CD1c-positive myeloid dendritic cell (primary cell): Measurements from ENCODE around the gene ASAP2.

Experiments
- DNase-seq: peaks from one replicate; pipeline ENCODE4 v3.0.0-alpha.2; 2016; ENCODE audit errors: extremely low spot score

ASAP2 gene

DNA sequence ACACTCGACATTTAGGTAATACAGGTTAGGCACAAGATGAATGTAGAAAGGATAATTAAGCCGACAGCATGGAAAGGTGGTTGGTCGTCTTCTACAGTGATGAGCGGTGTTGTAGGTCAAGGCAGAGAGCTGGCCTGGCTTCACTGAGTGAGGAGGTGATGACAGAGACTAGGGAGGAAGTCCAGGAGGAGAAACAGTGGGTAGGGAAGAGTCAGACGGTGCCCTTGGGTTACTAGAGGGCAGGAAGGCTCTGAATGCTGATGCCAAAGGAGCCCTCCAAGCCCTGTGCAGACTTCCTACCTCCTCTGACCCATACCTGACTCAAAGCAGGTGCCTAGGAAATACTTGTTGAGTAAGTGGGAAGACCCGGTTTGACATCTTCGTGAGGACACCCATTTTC lies 116.0 kb downstream of the ASAP2 start:
- no peak for DNase-seq

DNA sequence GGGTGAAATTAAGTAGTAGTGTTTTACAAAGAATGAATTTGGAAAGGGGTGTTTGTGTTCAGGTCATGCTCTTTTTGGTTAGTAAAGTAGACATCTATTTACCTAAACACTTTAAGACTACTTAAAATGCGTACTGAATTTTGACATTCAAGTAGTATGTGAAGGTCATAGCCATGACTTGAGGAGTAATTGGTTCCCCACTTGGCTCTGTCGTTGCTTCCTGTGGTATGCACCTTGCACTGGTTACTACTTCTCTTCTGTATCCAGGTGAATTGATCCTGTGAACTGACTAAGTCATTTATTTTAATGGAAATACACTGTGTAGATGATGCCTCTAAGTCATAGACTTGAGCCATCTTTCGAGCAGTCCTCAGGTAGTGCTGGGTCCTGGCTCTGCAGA lies 118.8 kb downstream of the ASAP2 start:
- no peak for DNase-seq

DNA sequence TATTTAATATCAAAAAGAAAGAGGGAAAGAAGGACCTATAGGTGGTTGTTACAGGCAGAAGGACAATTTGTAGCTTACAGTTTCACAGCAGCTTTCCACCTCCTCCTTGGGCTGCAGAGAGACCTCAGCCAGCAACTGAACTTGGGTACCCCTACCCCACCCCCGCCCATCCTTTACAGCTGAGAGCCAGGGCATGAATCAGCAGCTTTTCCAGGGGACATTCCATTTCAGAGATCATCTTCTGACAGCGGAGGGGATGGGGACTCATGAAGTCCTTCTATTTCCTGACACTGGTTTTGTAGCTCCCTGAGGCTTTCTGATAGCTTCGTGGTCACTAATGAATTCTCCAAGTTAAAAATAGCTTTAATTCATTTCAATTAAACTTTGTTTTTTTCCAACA lies 120.4 kb downstream of the ASAP2 start:
- DNase-seq: no peak

DNA sequence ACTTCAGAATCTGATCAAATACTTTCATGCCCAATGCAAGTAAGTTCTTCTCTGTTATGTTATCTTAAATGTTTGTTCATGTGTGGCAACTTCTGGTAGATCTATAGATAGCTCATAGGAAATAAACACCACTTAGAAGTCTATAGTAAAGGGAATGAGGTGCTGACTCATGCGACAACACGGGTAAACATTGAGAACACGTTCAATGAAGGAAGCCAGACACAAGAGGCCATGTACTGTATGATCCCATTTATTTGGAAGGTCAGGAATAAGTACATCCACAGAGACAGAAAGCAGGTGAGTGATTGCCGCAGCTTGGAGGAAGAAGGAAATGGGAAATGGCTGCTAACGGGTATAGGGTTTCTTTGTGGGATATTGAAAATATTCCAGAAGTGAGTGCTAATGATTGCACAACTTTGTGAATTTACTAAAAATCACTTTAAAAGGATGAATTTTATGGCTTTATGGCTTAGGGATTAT lies 121.3 kb downstream of the ASAP2 start:
- no peak for DNase-seq

DNA sequence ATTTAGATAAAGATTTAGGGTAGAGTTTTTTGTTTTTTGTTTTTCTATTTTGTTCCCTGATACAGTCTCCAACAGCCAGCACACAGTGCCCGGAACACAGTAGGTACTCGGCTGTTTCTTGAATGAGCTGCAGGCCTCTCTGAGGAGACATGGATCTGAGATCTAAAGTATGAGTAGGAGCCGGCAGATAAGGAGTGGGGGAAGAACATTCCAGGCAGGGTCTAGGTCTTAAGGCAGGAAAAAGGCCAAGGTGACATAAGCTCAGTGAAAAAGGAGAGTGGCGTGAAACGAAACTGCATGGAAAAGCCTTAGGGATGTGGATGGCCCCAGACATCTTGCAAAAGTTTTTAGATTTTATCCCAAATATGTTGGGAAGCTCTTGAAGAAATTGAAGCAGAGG lies 122.3 kb downstream of the ASAP2 start:
- DNase-seq: no peak

DNA sequence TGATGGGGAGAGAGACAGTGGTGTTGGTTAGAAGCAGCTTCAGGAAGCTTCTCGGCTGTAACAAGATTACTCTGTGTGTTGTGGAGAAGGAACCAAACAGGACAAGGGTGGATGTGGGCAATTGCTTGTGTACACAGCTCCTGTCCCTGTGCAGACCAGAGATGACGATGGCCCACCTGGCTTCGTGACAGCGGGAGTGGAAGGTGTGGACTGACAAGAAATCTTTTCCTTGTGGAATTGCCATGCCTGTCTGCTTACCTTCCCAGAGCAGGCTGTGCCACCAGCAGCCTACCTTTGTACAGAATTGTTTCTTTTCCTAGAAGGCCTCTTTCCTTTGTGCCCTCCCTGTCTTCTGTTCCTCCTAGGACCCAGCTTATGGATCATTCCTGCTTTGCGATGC lies 122.9 kb downstream of the ASAP2 start:
- no peak for DNase-seq

DNA sequence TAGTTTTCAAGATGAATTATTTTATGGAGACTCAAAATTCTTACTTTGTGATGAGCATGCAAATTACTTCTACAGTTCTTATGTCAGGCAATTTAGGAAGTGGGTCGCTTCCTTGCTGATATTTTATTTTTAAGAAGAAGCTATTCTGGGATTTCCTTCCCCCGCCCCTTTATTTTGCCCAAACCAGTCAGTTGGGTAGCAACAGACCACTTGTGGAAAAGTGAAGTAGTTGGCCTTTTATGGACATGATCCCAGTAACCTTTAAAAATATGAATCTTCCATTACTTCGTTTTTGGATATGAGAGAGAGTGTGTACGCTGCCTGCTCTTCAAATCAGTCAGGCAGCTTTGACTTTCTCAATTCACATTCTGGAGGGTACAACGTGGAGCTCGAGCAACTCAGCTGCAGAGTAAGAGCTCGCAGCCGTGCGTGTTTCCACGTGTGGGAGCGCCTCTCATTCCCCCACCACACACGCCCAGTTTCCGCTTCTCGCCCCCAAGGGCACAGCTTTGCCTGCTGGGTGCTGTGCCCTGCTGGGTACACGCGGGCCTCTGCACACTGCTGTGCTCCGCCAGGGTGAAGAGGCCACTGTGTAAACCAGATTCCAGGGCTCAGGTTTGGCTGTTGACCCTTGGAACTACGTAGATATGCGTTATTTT lies 124.1 kb downstream of the ASAP2 start:
- DNase-seq: peak; percentile 26

DNA sequence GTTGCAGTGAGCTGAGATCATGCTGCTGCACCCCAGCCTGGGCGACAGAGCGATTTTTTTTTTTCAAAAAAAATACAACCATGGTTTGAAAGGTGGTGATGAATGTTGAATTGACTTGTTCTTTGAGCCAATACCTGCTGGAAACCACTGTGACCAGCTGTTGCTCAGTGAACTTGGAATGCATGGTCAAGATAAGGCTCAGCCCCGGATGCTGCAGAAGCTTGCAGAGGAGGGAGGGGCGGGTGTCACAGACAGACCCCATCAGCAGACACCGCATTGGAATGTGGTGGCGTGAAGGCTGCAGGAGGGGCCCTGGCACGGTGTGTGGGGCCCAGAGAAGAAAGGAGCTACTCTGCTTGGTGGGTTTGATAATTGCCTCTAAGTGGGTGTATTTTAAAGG lies 125.1 kb downstream of the ASAP2 start:
- no peak for DNase-seq

DNA sequence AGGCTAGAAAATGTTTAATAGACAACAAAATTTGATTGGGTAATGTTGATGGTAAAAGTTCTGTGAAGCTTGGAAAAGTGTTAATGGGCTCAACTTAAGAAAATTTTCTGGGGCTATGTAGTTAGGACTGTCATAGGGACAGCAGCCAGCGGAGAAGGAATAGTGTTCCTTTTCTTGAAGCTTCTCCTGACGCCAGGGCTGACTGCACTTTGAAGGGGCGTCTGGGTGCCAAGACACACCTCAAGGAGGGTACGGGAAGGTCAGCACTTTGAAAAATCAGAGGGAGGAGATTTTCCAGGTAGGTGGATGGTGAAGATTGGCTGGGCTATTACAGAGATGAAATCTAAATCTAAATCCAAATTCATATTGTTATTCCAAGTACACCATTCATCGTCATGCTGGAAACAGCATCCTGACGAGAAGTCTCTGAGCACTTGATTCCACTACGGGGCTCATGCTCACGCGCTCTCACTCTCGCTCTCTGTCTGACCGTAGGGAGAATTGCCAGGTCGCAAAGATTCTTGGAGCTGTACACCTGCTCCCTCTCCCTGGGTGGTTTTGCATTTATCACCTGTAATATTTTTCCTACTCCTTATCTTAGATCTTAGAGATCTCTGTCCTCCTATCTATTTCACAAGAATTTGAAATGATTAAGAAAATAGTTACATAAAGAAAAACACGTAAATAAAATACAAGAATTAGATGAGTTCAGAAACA lies 125.7 kb downstream of the ASAP2 start:
- no peak for DNase-seq

DNA sequence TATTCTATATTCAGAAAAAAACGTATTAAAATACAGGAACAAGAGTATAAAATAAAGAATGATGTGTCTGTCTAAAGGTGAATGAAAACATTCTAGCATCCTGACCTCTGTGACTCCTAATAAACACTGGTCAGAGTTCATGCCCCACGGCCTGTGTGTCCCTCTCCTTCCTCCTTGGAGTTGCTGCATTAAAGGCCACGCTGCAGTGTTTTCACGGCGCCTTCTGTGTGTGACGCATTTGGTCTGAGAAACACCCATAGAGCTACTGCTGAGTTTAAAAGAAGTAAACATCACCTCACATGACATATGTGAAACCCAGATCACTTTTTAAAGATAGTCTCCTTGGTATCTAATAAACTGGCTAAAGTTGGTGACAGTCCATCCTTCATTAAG lies 126.2 kb downstream of the ASAP2 start:
- DNase-seq: no peak

DNA sequence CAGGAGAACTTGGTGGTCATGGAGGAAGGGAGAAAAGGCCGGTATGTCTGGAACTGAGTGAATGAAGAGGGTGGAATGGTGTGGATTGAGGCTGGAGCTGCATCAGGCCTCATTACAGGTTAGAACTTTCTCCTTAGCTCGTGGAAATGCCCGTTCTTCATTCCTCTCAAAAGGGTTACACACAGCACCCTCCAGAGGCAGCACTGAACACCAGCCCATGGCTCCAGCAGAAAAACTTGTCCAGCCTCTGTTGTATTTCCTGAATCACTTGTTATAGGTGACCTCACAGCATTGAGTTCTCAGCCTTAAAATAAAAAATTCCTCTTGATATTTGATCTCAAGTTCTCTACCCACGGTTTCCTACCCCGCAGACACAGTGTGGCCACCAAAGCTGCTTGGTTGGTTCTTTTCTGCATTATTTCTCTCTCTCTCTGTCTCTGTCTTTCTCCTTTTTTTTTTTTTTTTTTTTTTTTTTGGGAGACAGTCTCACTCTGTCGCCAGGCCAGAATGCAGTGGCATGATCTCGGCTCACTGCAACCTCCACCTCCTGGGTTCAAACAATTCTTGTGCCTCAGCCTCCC lies 127.1 kb downstream of the ASAP2 start:
- DNase-seq: peak; percentile 51

DNA sequence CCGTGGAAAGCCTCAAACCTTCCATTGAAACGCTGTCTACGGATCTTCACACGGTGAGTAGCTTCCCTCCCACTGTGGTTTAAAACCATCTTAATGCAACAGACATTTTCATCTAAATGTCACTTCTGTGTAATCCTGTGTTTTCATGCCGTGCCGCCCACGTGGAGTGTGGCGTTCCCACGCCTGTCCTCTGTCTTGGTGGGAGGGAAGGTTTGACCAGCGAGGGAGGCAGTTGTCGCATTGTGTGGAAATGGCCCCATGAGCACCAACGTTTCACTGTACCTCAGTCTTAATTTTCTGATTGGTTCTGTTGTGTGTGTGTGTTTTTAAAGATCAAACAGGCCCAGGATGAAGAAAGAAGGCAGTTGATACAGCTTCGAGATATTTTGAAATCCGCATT lies 128.1 kb downstream of the ASAP2 start:
- peak; percentile 50 for DNase-seq

DNA sequence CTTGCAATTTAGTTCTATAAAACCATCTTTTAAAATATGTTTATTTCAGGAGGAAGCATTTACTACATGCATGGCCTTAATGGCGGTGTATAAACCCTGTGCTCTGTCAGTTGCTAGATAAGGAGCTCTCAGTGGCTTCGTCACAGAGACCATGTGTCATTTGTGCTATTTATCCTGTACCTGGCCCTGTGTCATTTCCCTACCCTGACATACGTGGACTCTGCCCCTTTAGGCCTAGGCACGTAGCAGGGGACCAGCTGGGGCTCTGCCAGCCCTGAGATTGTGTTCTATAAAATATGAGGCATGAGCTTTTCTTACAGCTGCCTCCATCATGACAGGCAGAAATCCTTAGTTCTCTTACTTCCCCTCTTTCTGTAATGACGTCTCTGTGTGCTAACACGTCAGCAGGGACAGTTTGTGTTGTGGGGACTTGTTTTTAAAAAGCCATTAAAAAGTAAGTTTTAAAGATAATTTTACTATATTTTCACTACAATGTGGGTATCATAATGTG lies 128.8 kb downstream of the ASAP2 start:
- peak; percentile 69 for DNase-seq

DNA sequence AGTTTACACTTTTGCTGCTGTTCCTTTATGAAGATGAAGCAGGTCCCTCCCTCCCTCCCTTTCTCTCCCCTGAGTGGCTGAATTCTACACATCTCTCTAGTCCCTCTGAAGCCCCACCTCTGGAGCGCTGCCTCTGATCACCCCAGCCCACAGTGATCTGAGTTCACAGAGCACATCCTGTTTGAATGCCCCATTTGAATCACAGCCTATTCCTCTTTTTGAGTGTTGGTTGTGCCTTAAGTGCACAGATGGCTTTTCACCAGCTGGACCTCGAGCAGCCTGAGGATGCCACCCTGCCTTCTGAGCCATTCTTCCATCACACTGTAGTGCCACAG lies 129.6 kb downstream of the ASAP2 start:
- peak; percentile 78 for DNase-seq

DNA sequence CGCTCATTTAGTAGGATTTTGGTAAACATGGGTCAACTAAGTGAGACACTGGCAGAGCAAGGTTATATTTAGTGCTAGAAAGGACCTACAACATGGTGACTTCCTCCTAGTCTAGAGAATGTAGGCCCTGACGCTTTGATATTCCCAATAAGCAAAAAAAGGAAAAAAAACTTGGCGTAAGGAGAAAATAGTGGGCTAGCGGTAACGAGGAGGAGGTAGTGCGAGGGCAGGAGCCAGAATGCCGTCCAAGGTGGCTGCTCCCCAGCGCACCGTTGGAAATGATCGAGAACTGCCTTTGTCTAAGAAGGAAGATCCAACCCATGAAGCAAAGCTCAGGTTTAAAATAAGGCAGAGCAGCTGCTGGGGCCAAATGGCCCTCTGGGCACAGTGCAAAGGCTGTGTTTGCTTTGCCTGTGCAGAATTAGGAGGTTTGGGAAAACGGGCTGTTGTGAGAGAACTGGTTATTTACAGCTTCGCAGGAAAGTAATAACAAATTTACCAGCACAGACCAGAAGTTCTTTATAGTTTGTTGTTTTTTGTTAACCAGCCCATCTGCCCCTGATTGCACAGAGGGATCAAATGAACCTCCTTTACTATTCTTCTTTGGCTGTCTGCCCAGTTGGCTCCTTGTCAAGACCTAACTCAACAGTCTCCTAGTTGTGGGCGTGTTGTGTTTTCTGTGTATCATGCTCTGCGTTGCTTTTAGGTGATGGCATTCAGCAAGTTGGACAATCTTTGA lies 130.1 kb downstream of the ASAP2 start:
- no peak for DNase-seq

DNA sequence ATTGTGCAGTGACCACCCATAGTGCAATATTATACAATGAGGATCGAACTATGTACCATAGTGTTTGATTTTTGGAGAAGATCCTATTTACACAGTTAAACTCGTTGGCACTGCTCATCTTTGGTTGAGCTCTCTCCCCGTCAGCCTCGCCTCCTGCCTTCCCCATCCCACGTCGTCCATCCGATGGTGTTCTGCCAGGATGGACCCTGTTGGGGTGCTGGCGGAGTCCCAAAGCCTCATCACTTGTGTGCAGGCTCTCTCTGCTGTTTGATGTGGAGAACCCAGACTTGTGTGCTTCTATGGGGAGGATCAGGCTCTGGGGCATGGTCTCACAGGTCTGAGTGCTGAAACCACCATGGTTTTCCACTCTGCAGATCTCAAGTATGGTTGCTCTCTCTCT lies 131.3 kb downstream of the ASAP2 start:
- DNase-seq: no peak

DNA sequence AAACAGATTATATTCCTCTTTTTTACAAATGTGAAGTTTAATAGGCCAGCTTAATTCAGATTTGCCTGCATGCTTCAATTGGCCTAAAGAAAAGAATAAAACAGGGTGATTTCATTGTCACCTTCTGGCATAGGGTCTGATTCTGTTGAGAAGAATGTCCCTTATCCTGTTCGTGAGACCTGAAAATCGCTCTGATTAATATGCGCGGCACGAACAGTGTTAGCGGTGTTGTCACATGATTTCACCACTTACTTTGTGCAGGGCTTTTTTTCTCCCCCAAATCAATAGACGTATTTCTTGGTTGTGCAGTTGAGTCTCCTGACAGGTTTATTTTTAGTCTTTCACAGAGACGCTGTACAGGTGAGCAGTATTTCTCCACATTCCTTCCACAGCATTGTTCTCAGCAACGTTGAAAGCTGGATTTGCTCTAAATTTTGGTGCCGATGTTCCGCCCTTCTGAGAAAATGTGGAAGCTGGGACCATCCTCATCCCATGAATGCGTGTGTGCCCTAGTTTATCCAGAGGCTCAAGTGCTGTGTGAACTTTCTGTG lies 134.8 kb downstream of the ASAP2 start:
- DNase-seq: no peak

DNA sequence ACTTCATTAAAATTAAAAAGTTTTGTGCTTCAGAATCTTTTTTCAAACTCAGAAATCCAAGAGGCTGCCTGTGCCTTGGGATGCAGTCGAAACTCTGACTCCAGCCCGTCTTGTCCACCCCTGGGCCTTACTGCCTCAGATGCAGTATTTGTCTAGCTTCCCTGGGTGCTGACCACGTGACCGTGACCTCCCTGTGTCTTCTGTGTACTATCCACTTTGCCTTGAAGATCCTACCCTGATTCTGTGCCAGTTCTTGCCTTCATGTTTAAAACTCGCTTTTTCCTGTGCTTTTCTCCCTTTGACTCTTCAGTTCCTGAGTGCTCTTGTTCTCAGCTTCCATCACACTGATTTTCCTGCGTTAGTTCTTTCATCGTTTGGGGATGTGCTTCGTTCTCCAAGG lies 136.0 kb downstream of the ASAP2 start:
- DNase-seq: no peak

DNA sequence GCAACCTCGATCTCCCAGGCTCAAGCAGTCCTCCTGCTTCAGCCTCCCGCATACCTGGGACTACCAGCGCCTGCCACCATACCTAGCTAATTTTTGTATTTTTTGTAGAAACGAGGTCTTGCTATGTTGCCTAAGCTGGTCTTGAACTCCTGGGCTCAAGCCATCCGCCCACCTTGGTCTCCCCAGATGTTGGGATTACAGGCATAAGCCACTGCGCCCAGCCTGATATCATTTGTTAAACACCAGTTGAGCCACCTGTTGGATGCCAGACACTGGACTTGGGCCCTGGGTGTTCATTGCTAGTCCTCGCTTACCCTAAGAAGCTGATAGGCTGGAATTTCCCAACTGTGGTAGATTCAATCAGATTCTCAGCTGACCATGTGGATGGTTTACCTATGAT lies 136.9 kb downstream of the ASAP2 start:
- no peak for DNase-seq

DNA sequence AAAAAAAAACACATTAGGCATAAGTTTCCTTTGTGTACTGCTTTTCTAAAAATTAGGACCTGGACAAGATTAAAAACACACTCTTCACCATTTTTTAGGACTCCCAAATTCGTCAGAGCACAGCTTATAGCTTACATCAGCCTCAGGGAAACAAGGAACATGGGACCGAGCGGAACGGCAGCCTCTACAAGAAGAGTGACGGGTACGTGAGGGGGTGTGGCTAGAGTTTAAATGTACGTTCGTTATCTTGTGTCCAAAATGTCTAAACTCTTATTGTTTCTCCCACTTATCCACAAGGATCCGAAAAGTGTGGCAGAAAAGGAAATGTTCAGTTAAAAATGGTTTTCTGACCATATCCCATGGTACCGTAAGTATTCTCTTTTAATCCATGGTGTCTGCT lies 137.8 kb downstream of the ASAP2 start:
- no peak for DNase-seq

DNA sequence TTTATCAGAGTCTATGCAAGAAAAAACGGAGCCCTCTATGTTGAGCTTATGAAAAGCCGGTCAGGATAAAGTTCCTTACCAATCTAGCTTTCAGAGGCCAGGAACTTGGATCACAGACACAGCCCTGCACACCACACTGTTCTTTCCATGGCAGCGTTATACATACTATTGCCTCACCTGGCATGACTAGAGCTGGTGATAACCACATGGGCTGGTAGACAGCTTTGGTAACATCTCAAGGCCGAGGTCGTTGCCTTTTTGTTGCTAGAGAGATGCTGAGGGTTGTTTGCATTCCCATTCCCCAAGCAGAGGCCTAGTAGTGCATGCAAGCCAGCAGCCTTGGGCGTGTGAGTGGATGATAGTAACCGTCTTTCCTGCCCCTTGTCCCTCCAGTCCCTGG lies 138.7 kb downstream of the ASAP2 start:
- DNase-seq: no peak

DNA sequence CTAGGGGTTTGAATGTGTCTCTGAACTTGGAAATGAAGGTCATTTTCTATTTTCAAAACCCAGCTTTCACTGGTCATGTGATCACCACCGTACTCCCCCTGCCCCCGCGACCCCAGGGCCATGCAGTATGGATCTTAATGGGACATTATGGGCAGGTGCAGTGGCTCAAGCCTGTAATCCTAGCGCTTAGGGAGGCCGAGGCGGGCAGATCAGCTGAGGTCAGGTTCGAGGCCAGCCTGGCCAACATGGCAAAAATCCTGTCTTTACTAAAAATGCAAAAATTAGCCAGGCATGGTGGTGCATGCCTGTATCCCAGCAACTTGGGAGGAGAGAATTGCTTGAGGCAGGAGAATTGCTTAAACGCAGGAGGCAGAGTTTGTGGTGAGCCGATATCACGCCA lies 139.4 kb downstream of the ASAP2 start:
- DNase-seq: no peak
